Cardiac fibroblast (primary cell): ENCODE results near the gene MYO7B.

Experiments
- DNase-seq, 2 donors: peaks; one replicate each; pipeline versions ENCODE4 v3.0.0 to v3.0.0-alpha.2; 2010; ENCODE audit warnings: low read depth in 2 of 2
- H3K4me3 ChIP-seq, 2 donors: replicated peaks in 1 of 2; 1 replicate in 1 of 2; 2 replicates in 1 of 2; pipeline ENCODE4 v1.5.1; 2011; ENCODE audit warnings: low read depth in 2 of 2, low read length in 2 of 2, mild to moderate bottlenecking in 2 of 2, moderate library complexity in 1 of 2
- TF ChIP-seq, protein P1 (sequence below): IDR thresholded peaks from one replicate; pipeline ENCODE4 v1.5.1; 2011; ENCODE audit warnings: low read depth, mild to moderate bottlenecking, low read length, inconsistent platforms

Gene MYO7B

DNA sequence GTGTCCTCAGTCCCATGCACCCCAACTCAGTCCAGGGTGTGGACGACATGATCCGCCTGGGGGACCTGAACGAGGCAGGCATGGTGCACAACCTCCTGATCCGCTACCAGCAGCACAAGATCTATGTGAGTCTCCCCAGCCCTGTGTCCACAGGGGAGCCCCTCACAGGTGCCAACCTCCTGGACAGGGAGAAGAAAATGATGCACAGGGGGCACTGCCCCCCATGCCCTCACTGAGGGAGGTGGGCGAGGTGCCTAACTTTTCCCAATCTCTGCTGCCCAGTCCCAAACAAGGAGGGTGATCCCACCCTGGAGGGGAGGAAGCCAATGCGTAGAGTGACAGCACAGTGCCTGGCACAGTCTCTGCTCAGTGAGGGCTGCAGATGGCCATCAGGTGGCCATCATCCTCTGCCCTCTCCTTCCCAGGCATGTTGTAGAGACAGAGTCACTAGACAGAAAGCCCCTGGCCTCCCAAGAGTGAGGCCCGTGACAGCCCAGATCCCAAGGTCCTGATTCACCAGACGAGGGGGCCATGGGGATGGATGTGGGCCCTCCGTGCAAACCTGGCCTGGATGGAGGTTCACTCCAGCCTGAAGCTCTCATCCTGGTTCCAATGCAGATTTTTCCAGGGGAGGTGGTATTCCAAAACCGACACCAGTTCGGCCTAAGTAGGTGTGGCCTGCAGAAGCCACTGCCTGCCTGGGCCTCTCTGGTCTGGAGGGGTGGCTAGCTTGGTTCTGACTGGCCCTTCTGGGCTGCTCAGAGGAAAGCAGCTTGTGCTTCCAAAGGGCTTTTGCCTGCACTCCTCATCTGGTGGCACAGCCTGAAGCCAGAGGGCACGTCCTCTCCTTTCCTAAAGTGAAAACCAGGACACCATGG is 30.0 kb downstream of the MYO7B start:
- TF ChIP-seq, protein P1, sequence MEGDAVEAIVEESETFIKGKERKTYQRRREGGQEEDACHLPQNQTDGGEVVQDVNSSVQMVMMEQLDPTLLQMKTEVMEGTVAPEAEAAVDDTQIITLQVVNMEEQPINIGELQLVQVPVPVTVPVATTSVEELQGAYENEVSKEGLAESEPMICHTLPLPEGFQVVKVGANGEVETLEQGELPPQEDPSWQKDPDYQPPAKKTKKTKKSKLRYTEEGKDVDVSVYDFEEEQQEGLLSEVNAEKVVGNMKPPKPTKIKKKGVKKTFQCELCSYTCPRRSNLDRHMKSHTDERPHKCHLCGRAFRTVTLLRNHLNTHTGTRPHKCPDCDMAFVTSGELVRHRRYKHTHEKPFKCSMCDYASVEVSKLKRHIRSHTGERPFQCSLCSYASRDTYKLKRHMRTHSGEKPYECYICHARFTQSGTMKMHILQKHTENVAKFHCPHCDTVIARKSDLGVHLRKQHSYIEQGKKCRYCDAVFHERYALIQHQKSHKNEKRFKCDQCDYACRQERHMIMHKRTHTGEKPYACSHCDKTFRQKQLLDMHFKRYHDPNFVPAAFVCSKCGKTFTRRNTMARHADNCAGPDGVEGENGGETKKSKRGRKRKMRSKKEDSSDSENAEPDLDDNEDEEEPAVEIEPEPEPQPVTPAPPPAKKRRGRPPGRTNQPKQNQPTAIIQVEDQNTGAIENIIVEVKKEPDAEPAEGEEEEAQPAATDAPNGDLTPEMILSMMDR = no peak
- no peak for DNase-seq
- H3K4me3 ChIP-seq = no peak overlapping the region

DNA sequence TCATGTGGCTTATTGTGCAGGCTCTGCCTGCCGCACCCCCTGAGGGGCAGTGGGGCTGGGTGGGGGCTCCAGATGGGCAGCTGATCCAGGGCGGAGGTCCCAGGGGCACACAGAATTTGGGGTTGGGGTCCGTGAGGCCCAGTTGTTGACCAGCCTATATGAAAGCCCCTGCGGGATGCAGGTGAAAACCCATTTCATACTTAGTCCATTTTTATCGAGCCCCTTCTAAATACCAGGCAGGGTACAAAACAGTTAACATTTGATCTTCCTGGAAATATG is 30.6 kb downstream of the MYO7B start:
- no peak for DNase-seq
- TF ChIP-seq, protein P1 = no peak
- H3K4me3 ChIP-seq = no peak overlapping the region

DNA sequence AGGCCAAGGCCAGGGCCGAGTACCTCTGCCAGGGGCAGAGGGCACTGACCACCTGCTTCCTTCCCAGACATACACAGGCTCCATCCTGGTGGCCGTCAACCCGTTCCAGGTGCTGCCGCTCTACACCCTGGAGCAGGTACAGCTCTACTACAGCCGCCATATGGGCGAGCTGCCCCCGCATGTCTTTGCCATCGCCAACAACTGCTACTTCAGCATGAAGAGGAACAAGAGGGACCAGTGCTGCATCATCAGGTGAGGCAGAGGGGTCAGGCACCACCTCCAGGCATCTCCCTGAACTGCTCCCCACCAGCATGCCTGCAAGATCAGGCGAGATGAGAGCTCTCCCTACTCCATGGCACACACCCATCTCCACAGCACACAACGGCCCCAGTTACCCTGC is 31.1 kb downstream of the MYO7B start:
- TF ChIP-seq, protein P1 = no peak
- DNase-seq = no peak
- H3K4me3 ChIP-seq = no peak overlapping the region

DNA sequence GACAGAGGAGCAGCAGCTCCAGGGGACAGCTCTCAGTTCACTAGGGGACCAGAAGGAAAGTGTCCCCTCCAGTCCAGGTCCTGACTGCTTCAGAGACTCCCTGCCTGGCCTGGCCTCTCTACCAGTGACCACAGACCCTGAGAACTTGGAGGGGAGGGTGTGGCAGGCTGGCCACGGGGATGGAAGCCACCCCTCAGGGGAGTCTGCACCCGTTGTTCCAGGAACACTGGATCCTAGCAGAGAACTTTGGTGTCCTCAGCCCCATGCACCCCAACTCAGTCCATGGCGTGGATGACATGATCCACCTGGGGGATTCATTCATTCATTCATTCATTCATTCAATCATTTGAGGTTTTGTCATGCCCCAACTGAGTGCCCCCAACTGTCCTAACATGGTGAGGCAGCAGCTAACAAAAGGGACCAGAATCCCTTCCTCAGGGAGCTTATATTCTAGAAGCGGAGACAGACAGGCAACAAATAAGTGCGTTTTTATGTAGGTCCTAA is 31.9 kb downstream of the MYO7B start:
- TF ChIP-seq, protein P1 = no peak
- H3K4me3 ChIP-seq = no peak overlapping the region
- DNase-seq = no peak

DNA sequence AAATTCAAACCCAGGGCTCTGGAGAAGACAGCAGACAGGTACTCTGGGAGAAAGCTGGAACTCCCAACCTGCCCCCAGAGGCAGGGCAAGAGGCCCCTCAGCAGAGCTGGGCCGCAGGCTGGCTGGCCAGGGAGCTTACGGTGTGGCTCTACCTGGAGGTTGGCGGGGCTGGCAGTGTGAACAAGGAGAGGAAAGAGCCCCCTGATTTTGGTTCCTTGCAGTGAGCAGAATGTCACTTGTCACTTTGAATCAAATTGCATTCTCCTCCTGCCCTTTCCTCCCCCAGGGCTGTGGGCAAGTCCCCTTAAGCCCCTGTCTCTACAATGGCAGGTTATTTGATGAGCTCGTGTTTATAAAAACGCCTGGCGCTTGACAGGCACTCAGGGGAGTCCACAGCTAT is 32.6 kb downstream of the MYO7B start:
- no peak for DNase-seq
- no peak overlapping the region for H3K4me3 ChIP-seq
- TF ChIP-seq, protein P1 = no peak

DNA sequence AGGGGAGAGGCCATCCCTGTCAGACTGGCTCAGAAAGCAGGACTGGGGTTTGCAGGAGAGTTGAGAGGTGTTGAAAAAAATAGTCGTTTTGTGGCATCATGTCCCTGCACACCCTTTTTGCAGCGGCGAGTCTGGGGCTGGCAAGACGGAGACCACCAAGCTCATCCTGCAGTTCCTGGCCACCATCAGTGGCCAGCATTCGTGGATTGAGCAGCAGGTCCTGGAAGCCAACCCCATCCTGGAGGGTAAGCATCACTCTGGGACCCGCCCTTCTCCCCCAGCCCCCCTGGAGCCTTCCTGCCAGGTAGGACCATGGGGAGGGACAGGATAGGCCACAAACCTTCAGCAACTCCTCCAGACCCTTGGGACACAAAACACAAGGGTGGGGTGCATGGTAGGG is 34.2 kb downstream of the MYO7B start:
- H3K4me3 ChIP-seq = no peak overlapping the region
- DNase-seq = no peak
- TF ChIP-seq, protein P1 = no peak
